Jurkat, Clone E6-1 (cell line): ENCODE results near the gene ARVCF. TPM values are rescaled to one million over a fixed set of nuclear protein-coding genes. Genes with fewer than 3 reads are reported as not detected.

Experiments
- DNase-seq: peaks from one replicate; pipeline ENCODE4 v3.0.0-alpha.2; 2011; ENCODE audit warnings: low read depth, low spot score
- H3K4me3 ChIP-seq: 2 replicates; pipeline ENCODE4 v1.5.1; 2011; ENCODE audit warnings: mild to moderate bottlenecking, low read length, control low read depth, moderate library complexity
- polyA plus RNA-seq: library from polyadenylated mRNA; unstranded; fragments of >200 nt; gene quantifications from one replicate; pipeline ENCODE4 v1.2.1, GENCODE V29; 2012; ENCODE audit warnings: missing spikeins; ENCODE audit not compliant: insufficient read length, insufficient read depth

Gene ARVCF
- 12.7 TPM for polyA plus RNA-seq

- H3K4me3 ChIP-seq = peak within 1 kb of the TSS; percentile 69
- peak; percentile 85 for DNase-seq
These were observed at the start of gene ARVCF for GRCh38 chr22:20016734-20017621. Gene ARVCF (minus strand): TSS chr22:20016823. CDS start chr22:19990794, 26,029 bp downstream.

DNA sequence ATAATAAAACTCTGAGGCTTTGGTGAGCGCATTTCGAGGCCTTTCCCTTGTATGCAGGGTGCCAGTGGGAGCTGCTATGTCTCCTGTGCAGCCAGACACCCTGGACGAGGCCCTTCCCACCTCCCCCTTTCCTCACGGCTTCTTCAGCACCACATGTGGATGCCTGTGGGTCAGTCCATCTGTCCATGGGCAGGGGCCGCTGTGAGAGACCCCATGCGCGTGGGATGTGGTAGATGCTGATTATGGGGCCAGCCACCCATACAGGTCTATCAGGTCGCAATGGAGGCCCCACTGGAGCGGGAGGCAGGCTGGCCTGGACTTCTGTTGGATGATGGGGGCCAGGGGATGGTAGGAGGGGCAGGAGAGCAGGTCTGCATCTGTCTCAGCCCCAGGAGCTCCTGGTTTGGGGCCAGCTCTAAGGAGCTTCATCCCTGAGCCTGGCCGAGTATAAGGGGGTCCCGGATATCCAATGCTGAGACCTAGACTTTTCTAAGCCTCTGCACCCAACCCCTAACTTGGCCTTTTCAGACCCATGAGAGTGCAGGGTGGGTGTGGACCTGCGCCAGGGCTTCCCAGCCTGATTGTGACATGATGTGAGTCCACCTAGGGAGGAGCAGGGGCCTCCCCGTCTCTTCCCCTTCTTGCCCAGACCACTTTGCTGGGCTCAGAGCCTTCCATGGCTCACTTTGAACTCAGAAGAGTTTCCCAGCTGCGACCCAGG is 49.4 kb upstream of the ARVCF start:
- DNase-seq = no peak
- H3K4me3 ChIP-seq = no peak overlapping the region

- no peak for DNase-seq
- H3K4me3 ChIP-seq = no peak overlapping the region
These were observed 48.1 kb upstream of the ARVCF start for GRCh38 chr22:20064545-20065262.

- no peak for DNase-seq
- H3K4me3 ChIP-seq = no peak overlapping the region
These were observed 47.5 kb upstream of the ARVCF start for GRCh38 chr22:20064140-20064480.

DNA sequence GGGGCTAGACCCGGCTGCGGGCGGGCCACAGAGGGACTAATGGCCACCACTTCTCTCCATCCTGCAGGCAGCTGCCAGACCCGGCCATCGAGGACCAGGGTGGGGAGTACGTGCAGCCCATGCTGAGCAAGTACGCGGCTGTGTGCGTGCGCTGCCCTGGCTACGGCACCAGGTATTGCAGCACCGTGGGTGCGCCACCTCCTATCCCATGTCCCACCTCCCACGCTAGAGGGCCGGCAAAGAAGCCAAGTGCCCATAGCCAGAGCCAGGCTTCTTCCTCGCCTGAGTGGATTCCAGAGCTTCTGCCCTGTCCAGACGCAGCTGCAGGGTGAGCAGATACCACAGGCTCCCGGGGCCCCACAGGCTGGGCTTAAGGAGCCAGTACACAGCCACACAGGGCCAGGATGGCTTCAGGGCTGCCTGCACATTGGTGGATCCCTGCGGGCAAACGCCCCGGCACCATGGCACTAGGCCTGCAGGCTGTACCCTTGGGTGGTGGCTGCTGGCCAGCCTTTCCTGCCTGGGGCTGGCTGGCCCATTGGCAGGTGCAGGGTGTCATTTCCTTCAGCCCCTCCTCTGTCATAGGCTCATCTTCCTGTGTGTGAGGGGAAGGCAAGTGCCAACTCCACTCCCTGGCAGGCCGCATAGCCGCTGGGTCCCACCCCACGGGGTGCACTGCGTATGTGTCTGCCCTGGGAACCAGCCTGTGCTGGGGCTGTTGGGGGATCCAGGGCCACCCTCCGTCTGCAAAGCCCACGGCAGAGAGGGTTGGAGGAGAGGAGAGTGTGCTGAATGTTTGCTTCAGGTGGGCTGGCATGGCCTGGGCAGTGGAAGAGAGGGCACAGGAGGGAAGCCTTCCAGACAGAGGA is 46.9 kb upstream of the ARVCF start:
- no peak overlapping the region for H3K4me3 ChIP-seq
- no peak for DNase-seq

- DNase-seq = no peak
These were observed 46.1 kb upstream of the ARVCF start for GRCh38 chr22:20062766-20063083.

DNA sequence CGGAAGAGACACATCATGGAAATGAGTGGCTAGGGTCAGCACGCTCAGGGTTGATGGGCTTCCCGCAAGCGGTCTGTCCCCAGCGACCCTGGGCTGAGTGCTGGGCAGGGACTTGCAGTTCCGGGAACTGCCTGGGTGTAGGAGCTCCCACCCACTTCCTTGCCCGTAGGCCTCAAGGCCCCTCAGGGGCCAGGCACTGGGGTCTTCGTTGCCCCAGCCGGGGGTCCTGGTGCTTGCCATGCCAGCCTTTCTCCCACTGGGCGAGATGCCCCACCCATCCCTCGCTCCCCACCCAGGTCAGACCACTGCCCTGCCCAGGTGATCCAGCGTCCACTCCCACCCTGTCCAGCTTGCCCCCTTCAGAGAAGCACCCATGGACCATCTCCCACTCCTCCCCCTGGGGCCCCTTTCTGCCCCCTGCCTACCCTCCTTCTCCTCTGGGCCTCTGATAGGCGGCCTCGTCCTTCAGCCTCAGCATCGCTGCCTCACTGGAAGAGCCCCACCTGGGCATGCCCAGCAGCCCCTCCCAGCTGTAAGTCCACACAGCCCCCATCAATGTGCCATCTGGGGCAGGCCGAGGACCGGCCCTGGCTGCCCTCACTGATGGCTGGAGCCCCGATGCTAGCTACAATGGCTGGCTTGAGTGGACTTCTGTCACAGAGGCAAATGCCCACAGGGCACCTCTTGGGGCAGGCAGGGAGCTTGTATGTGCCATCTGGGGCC is 45.6 kb upstream of the ARVCF start:
- H3K4me3 ChIP-seq = no peak overlapping the region
- no peak for DNase-seq

More at GRCh38 chr22:20062766-20063083, 46.1 kb upstream of the ARVCF start:
- no peak overlapping the region for H3K4me3 ChIP-seq

- no peak overlapping the region for H3K4me3 ChIP-seq
- DNase-seq = no peak
These were observed 44.8 kb upstream of the ARVCF start for GRCh38 chr22:20061481-20061861.

- DNase-seq = no peak
- H3K4me3 ChIP-seq = no peak overlapping the region
These were observed 44.3 kb upstream of the ARVCF start for GRCh38 chr22:20060700-20061480.

GRCh38 chr22:20058989-20059770 is 42.6 kb upstream of the ARVCF start:
- DNase-seq = no peak
- no peak overlapping the region for H3K4me3 ChIP-seq

DNA sequence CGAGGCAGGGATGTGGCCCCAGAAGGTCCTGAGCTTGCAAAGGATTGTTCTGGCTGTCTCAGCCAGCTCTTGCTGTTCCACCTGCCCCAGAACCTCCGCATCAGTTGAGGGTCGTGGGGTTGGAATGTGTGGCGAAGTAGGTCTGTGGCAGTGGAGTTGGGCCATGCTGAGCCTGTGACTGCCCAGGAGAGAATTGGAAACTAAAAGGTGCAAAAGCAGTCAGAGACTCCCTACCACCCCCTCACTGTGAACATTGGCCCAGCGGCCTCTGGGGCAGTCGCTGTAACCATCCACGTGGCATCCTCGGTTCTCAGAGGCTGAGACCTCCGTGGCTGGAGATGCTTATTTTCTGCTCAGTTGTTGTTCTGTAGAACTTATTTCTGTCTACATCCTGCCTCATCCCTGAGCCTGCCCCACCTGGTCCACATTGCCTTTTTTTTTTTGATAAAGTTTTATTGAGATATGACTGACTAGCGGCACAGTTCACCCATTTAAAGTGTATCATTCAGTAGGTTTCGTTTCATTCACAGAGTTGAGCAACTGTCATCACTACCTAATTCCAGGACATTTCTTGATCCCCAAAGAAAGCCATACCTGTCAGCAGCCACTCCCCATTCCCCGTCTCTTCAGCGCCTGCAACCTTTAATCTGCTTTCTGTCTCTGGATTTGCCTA is 41.1 kb upstream of the ARVCF start:
- no peak for DNase-seq
- H3K4me3 ChIP-seq = no peak overlapping the region

DNA sequence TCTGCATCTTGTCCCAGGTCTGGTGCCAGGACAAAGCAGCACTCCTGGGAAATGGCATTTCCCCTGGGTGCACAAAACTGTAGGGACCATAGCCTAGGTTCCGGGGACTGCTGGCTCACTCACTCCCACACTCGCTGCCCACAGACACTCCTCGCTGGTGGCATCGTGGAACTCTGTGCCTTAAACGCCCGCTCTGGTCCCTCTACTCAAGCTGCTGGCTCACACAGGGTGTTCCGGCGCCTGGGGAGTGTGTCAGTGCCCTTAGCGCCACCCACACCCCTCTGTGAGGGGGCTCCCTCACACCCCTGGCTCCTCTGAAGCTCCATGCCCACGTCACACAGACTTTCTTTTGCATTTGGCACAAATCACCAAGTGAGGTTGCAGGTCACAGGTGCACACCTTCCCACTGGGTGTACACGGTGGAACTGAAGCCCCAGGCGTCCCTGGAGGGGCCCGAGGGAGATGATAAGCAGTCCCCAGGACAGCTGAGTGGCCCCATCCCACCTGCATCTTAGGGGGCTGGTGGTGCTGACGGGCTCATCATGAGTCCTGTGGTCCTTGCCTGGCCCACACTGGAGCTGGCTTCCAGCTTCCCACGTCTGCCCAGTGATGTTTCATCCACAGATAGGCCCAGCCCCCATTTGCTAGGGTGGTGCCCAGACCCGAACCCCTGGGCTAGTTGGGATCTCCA is 40.2 kb upstream of the ARVCF start:
- DNase-seq = no peak
- H3K4me3 ChIP-seq = no peak overlapping the region

GRCh38 chr22:20056161-20056560 is 39.5 kb upstream of the ARVCF start:
- H3K4me3 ChIP-seq = no peak overlapping the region
- no peak for DNase-seq

GRCh38 chr22:20055654-20056053 is 39.0 kb upstream of the ARVCF start:
- no peak overlapping the region for H3K4me3 ChIP-seq
- DNase-seq = no peak

- H3K4me3 ChIP-seq = no peak overlapping the region
- no peak for DNase-seq
These were observed 38.5 kb upstream of the ARVCF start for GRCh38 chr22:20055144-20055543.

DNA sequence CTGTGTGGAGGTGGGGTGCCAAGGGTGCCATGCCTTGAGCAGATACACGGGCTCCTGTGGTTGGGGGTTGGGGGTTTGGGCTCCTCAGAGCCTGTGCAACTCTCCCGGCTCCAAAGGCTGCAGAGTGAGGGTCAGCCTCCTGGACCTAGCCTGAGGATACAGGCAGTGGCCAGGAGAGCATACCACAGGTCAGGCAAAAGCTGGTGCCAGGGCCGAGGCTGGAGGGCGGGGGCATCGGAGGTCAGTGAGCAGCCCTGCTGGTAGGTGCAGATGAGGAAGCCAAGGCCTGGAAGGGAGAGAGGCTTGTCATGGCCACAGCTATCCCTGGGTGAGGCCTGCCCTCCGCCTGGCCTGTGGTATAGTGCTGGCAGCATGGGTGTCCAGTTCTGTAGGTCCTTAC is 37.9 kb upstream of the ARVCF start:
- DNase-seq = no peak
- H3K4me3 ChIP-seq = no peak overlapping the region
